H9 (cell line): Measurements from ENCODE around the gene PLXNA4. TPM values are rescaled to one million over a fixed set of nuclear protein-coding genes. Genes with fewer than 3 reads are reported as not detected.

Source experiments
- DNase-seq: peaks from one replicate; pipeline ENCODE4 v3.0.0-alpha.2; 2017
- H2AFZ ChIP-seq: one replicate; pipeline ENCODE4 v1.6.1; 2013; ENCODE audit warnings: mild to moderate bottlenecking, low read length, control low read depth, moderate library complexity
- H2AK5ac ChIP-seq: 2 replicates; pipeline ENCODE4 v1.6.1; 2013; ENCODE audit warnings: low read length, control low read depth, mixed read lengths; ENCODE audit not compliant: insufficient read length
- H2BK120ac ChIP-seq: one replicate; pipeline ENCODE4 v1.6.1; 2013; ENCODE audit warnings: low read depth, mild to moderate bottlenecking, low read length, control low read depth, inconsistent platforms; ENCODE audit not compliant: poor library complexity, severe bottlenecking
- H2BK12ac ChIP-seq: 2 replicates; pipeline ENCODE4 v1.6.1; 2013; ENCODE audit warnings: low read length, control low read depth, mixed read lengths, low read depth; ENCODE audit not compliant: insufficient read length
- H2BK15ac ChIP-seq: 2 replicates; pipeline ENCODE4 v1.6.1; 2013; ENCODE audit warnings: low read depth, low read length, control low read depth
- H2BK20ac ChIP-seq: one replicate; pipeline ENCODE4 v1.6.1; 2013; ENCODE audit warnings: low read depth, mild to moderate bottlenecking, low read length, control low read depth, inconsistent platforms; ENCODE audit not compliant: poor library complexity, severe bottlenecking
- H2BK5ac ChIP-seq: 2 replicates; pipeline ENCODE4 v1.6.1; 2013; ENCODE audit warnings: low read length, control low read depth, mixed read lengths; ENCODE audit not compliant: insufficient read length
- H3K14ac ChIP-seq: 2 replicates; pipeline ENCODE4 v1.6.1; 2013; ENCODE audit warnings: low read length, control low read depth; ENCODE audit not compliant: insufficient read depth
- H3K18ac ChIP-seq: 2 replicates; pipeline ENCODE4 v1.6.1; 2013; ENCODE audit warnings: low read depth, mild to moderate bottlenecking, mixed read lengths, low read length, control low read depth; ENCODE audit not compliant: insufficient read length
- H3K23ac ChIP-seq: 2 replicates; pipeline ENCODE4 v1.6.1; 2013; ENCODE audit warnings: low read length, control low read depth, mixed read lengths, low read depth; ENCODE audit not compliant: insufficient read length
- H3K23me2 ChIP-seq: 2 replicates; pipeline ENCODE4 v1.6.1; 2013; ENCODE audit warnings: low read depth, mild to moderate bottlenecking, mixed read lengths, low read length, control low read depth; ENCODE audit not compliant: insufficient read length, poor library complexity, severe bottlenecking
- H3K27ac ChIP-seq: 2 replicates; pipeline ENCODE4 v1.5.1; 2013; ENCODE audit warnings: low read length, control low read depth, mixed read lengths, low read depth; ENCODE audit not compliant: insufficient read length
- H3K27me3 ChIP-seq: 2 replicates; pipeline ENCODE4 v1.6.1; 2013; ENCODE audit warnings: low read length, control low read depth, inconsistent platforms; ENCODE audit not compliant: insufficient read depth
- H3K4ac ChIP-seq: 2 replicates; pipeline ENCODE4 v1.6.1; 2013; ENCODE audit warnings: low read depth, mild to moderate bottlenecking, control low read depth, inconsistent platforms, low read length, moderate library complexity
- H3K4me1 ChIP-seq: 2 replicates; pipeline ENCODE4 v1.6.1; 2013; ENCODE audit warnings: low read length, control low read depth, inconsistent platforms; ENCODE audit not compliant: insufficient read depth
- H3K4me2 ChIP-seq: 2 replicates; pipeline ENCODE4 v1.6.1; 2013; ENCODE audit warnings: low read length, control low read depth, mixed read lengths; ENCODE audit not compliant: insufficient read length, insufficient read depth
- H3K56ac ChIP-seq: 2 replicates; pipeline ENCODE4 v1.6.1; 2013; ENCODE audit warnings: low read depth, mild to moderate bottlenecking, mixed read lengths, low read length, control low read depth; ENCODE audit not compliant: insufficient read length
- H3K79me1 ChIP-seq: 2 replicates; pipeline ENCODE4 v1.6.1; 2013; ENCODE audit warnings: low read depth, mild to moderate bottlenecking, moderate library complexity, low read length, control low read depth, inconsistent platforms; ENCODE audit not compliant: insufficient read depth, poor library complexity, severe bottlenecking
- H3K79me2 ChIP-seq: 2 replicates; pipeline ENCODE4 v1.6.1; 2013; ENCODE audit warnings: low read length, control low read depth, inconsistent platforms; ENCODE audit not compliant: insufficient read depth
- H3K9ac ChIP-seq: 2 replicates; pipeline ENCODE4 v1.6.1; 2013; ENCODE audit warnings: low read length, control low read depth, mixed read lengths; ENCODE audit not compliant: insufficient read length; ENCODE audit errors: extremely low read depth
- H3K9me3 ChIP-seq: one replicate; pipeline ENCODE4 v1.6.1; 2013; ENCODE audit warnings: low read depth, low read length, inconsistent platforms; ENCODE audit not compliant: control insufficient read depth
- H3T11ph ChIP-seq: one replicate; pipeline ENCODE4 v1.6.1; 2013; ENCODE audit warnings: mild to moderate bottlenecking, low read length, control low read depth, inconsistent platforms
- H4K20me1 ChIP-seq: one replicate; pipeline ENCODE4 v1.6.1; 2013; ENCODE audit not compliant: control insufficient read depth, insufficient read length, insufficient read depth
- H4K5ac ChIP-seq: 2 replicates; pipeline ENCODE4 v1.6.1; 2013; ENCODE audit warnings: low read depth, mild to moderate bottlenecking, mixed read lengths, low read length, control low read depth; ENCODE audit not compliant: insufficient read length
- H4K8ac ChIP-seq: replicated peaks from 2 replicates; pipeline ENCODE4 v1.6.1; 2013; ENCODE audit warnings: low read length, control low read depth, mixed read lengths, low read depth; ENCODE audit not compliant: insufficient read length
- H4K91ac ChIP-seq: 2 replicates; pipeline ENCODE4 v1.6.1; 2013; ENCODE audit warnings: low read depth, mild to moderate bottlenecking, moderate library complexity, mixed read lengths, low read length, control low read depth; ENCODE audit not compliant: insufficient read length
- H3K27ac Mint-ChIP-seq, 3 experiments: 2 replicates in 2 of 3; 3 replicates in 1 of 3; pipeline ENCODE4 v1.8.0; 2020 to 2021; ENCODE audit warnings: mixed read lengths in 3 of 3, mild to moderate bottlenecking in 1 of 3, moderate library complexity in 1 of 3
- H3K27me3 Mint-ChIP-seq: 2 replicates; pipeline ENCODE4 v1.8.0; 2021; ENCODE audit warnings: low read depth, mild to moderate bottlenecking, moderate library complexity, mixed read lengths
- H3K36me3 Mint-ChIP-seq, 3 experiments: 2 replicates in 2 of 3; 3 replicates in 1 of 3; pipeline ENCODE4 v1.8.0; 2020 to 2021; ENCODE audit warnings: low read depth in 3 of 3, mixed read lengths in 3 of 3; ENCODE audit not compliant: insufficient read depth in 1 of 3
- H3K4me1 Mint-ChIP-seq, 2 experiments: 2 replicates each; pipeline ENCODE4 v1.8.0; 2020; ENCODE audit warnings: mixed read lengths in 2 of 2
- H3K4me3 Mint-ChIP-seq, 2 experiments: 2 replicates in 1 of 2; 3 replicates in 1 of 2; pipeline ENCODE4 v1.8.0; 2020 to 2021; ENCODE audit warnings: mild to moderate bottlenecking in 2 of 2, mixed read lengths in 2 of 2, moderate library complexity in 1 of 2
- H3K9me3 Mint-ChIP-seq, 2 experiments: 2 replicates in 1 of 2; 3 replicates in 1 of 2; pipeline ENCODE4 v1.8.0; 2020; ENCODE audit warnings: mild to moderate bottlenecking in 2 of 2, mixed read lengths in 2 of 2, moderate library complexity in 1 of 2
- CTCF ChIP-seq: fragments of 200-600 bp; sonication (generic); conservative IDR thresholded peaks from 3 replicates; pipeline ENCODE4 v1.8.0; 2021; ENCODE audit warnings: antibody characterized with exemption, mild to moderate bottlenecking
- WGBS: extraction: QIAGEN DNeasy Blood & Tissue Kit; methylation state at CpG from one replicate; pipeline ENCODE4 v1.1.7; 2013; ENCODE audit warnings: missing lambda C conversion rate, low lambda C conversion rate, mixed read lengths; ENCODE audit not compliant: insufficient read length; ENCODE audit errors: extremely low coverage; 5-methylcytosine and 5-hydroxymethylcytosine counted together
- total RNA-seq: library from RNA; stranded (reverse); gene quantifications from 2 replicates; pipeline ENCODE4 v1.2.1, GENCODE V29; 2021

Gene PLXNA4
- total RNA-seq, 1 experiment from 2014 or later: 0.35 TPM

- Histone ChIP-seq H3K79me1 (no peaks in the 10 kb centered on the region), H4K8ac (no peak overlapping the region), H3K9me3 (no peaks in the 10 kb centered on the region), H3K4me1 (no peaks in the 10 kb centered on the region; the same call in 1 of the 2 replicates), H3T11ph (no peak overlapping the region), H2BK12ac (no peak overlapping the region), H4K91ac (no peak overlapping the region), H2BK120ac (no peak overlapping the region), H4K20me1 (no peaks in the 10 kb centered on the region), H2AK5ac (no peak overlapping the region), H2AFZ (no peak overlapping the region), H3K18ac (no peak overlapping the region), H2BK20ac (no peak overlapping the region), H3K9ac (no peak overlapping the region), H2BK15ac (no peak overlapping the region), H3K23me2 (no peaks in the 10 kb centered on the region), H3K56ac (no peak overlapping the region), H3K4ac (no peak overlapping the region), H3K4me2 (no peak overlapping the region), H3K27ac (no peak overlapping the region), H3K27me3 (no peaks in the 10 kb centered on the region), H3K14ac (no peak overlapping the region), H3K79me2 (no peaks in the 10 kb centered on the region), H4K5ac (no peak overlapping the region), H2BK5ac (no peak overlapping the region), H3K23ac (no peak overlapping the region)
- no peak overlapping the region for H3K4me3 Mint-ChIP-seq
- no peaks in the 10 kb centered on the region for H3K36me3 Mint-ChIP-seq
- no CpG with 5 or more reads among the region's 5 CpGs for WGBS
- peaks cover 40% of the 10 kb centered on the region for H3K27me3 Mint-ChIP-seq
- TF ChIP-seq CTCF: no peak
- H3K27ac Mint-ChIP-seq: no peak overlapping the region
- no peak for DNase-seq
- peaks cover 7 to 10% of the 10 kb centered on the region in 2 experiments for H3K4me1 Mint-ChIP-seq
- H3K9me3 Mint-ChIP-seq: peaks cover 0 to 3% of the 10 kb centered on the region in 2 experiments; a peak in 1 of 5 replicates
Measured at GRCh38 chr7:132355048-132355447, 221.2 kb downstream of the PLXNA4 start.
